HG02610 (cell line): ENCODE measurements around the gene TLK2.

Experiments
- ATAC-seq: cut with Tn5 transposase; IDR thresholded peaks from one replicate; pipeline ENCODE4 v1.9.1; 2021; ENCODE audit warnings: mild to moderate bottlenecking, moderate library complexity; ENCODE audit not compliant: unreplicated experiment

Gene TLK2

DNA sequence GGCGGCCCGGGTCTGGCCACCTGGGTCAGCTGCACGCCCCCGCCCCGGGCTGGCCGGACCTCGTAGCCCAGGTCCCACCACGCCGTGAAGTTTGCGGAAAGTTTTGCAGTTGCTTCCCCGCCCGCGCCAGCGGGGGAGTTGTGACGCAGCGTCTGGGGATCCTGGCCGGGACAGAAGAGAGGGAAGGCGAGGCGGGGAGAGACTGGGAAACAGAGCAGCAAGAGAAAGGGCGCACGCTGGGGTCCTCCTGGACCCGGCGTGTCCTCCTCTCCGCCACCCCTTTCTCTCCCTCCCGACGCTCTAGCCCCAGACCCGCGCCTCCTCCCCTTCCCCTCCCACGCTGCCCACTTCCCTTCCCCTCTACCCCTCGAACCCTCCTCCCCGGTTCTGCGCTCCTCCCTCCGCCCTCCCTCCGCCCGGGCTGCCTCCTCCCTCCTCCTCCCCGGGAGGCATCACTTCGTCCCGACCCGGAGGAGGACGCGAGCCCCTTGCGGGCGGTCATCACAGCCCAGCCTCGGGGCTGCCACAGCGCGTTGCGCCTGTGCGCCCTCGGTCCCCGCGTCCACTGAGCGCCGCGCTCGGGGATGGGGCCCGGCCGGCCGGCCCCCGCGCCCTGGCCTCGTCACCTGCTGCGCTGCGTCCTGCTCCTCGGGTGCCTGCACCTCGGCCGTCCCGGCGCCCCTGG, 148.7 kb downstream of the TLK2 start, which contains the start of gene MRC2:
Gene MRC2, plus strand, starts transcription at position 452 of the 685 bp plus-strand sequence. Its CDS starts 133 bp downstream, at position 585.
- ATAC-seq = no peak

DNA sequence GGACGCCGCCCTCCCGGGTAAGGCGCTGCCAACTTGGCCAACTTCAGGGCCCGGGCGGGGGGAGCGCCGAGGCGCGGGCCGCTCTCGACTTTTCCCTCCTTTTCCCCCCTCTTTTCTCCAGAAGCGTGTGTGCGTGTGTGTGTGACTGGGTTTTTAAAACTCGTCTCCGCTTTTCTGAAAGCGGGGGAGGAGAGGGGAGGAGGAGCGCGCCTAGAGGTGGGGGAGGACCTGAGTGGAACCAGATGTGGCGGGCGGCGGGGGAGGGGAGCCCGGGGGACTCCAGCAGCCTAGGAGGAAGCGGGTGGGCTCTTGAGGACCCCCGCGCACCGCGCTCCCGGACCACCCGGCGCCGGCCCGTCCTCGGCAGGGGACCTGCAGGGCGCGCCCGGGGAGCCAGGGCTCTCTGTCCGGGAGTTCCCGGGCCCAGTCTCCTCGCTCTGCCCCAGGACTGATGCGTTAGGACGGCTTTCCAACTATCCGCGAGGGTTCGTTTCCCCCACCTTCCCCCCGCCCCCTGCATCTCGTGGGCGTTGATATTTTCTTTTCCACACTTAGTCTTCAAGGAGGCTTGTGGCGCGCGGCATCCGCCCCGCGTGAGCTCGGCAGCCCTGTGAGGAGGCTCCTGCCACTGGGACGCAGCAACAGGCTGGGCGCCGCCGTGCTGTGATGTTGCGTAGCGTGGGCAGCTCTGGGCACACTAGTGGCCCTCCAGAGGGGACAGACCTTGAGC, 149.4 kb downstream of the TLK2 start:
- no peak for ATAC-seq

DNA sequence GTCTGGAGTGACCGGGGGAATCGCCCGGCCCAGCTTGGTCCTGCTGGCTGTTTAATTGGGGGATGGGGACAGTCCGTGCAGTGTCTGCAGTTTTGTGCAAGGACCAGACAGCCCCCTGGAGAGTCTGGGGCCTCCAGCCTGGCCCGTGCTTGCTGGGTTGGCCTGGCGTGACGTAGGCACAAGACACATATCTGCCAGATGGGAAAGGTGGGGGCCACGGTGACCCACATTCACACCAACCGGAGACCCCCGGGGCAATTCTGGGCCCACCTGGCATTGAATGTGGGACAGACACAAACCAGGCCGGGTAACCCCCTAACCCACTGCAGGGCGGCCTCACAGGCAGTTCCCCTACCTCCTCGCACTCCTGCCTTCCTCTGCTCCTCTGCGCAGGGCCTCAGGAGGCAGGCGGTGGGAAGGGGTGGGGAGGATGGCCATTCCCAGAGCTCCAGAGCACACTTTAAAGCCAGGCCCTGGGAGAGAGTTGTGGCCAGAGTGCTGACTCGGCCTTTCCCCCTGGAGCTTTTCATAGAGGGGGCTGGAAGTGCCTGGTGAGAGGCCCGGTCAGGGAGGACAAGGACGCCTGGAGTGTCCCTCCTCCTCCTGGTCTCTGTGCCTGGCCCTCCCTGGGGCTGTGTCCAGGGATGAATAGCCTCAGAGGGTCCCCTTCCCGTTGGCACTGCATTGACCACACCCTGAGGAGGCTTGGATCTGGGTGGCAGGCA, 150.4 kb downstream of the TLK2 start:
- no peak for ATAC-seq

DNA sequence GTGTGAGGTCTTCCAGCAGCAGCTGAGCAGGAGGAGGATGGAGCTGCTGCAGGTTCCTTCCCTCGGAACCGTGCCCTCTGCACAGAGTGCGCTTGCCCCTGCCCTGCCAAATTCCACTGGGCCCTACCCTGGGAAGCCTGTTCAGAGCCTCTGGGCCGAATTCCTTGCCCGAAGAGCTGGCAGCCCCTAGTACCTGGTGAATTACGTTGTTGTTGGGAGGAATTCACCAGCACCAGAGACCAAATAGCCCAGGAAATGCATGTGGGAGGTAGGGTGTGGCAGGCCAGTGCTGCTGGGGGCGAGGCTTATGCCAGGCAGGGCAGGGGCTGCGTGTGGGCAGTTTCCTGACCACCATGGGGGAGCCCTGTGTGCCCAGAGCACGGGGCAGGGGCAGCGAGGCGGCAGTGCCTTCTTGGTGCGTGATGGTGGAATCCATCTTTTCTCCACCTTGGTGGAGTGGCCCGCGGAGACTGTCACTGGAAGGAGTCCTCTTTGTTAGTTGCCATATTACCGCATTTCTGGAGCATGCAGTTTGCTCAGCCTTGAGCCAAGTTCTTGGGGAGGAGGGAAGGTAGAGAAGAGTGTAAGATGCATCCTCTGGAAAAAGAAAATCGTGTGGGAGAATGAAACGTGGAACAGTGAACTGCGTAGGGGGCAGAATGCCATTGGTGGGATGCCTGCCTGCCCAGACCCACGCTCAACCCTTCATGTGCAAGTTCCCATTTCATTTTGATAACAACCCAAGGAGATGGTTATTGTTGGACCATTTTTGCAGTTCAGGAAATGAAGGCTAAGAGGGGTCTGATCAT, 151.1 kb downstream of the TLK2 start:
- no peak for ATAC-seq

DNA sequence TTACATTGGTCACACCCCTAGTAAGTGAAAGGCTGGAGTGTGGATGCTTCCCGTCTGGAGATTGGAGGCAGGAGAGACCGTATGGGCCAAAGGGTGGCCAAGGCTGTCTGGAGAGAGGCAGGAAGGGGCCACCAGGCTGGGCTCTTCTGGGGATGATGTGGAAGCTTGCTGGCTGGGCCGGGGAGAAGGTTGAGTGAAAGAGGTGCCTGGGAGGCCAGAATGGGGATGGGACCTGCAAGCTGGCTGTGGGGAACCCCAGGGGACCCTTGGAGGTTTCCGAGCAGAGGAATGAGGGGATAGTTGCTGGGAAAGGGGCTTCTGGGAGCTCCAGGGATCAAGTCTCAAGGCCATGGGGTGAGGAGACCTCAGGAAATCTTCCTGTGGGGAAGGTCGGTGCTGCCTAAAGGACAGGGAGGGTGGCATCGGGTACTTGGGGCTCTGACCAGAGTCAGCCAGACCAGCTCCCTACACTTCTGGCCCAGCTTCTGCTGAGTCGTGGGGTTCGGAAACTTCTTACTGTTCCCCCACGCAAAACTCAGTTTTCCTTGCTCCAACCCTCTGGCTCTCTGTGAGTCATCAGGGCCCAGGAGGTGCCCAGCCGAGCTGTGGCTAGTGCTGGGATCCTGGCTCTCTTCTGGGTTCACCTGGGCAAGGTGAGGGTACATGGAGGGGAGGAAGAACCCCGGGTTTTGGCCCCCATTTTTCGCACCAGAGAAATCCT, 151.9 kb downstream of the TLK2 start:
- ATAC-seq = no peak

DNA sequence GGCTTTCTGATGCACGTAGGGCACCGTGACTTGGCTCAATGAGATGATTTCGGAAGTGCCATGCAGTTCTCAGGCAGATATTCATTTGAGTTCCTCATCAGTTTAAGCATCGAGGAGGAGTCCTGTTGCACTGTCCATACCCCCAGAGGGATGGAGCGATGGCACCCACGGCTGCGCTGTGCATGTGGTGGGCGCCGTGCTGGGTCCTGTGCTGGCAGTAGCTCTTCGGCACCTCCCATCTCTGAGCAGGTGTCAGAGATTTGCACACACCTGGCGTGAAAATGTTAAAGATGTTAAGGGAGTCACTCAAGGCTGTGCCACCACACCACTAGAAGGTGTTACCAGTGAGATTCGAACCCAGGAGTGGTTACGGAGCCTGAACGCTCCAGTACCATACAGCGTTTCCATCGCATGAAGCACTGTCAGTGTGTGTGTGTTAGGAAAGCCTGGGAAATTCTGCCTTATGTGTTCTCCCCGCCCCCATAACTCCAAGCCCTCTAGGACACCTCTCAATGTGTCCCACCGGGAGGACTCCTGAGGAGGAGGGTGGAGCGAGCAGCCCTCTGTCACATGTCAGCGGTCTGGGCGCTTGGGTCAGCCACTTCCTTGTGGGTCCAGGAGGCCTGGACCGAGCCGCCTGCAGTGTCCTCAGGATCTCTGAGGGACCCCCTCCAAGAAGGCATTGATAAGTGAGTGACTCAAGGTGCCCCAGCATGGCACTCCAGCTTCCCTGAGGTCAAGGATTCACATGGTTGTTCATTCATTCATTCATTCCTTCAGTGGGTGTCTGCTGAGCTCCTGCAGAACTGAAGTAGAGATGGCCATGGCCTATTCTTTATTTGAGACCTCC, 152.7 kb downstream of the TLK2 start:
- no peak for ATAC-seq

DNA sequence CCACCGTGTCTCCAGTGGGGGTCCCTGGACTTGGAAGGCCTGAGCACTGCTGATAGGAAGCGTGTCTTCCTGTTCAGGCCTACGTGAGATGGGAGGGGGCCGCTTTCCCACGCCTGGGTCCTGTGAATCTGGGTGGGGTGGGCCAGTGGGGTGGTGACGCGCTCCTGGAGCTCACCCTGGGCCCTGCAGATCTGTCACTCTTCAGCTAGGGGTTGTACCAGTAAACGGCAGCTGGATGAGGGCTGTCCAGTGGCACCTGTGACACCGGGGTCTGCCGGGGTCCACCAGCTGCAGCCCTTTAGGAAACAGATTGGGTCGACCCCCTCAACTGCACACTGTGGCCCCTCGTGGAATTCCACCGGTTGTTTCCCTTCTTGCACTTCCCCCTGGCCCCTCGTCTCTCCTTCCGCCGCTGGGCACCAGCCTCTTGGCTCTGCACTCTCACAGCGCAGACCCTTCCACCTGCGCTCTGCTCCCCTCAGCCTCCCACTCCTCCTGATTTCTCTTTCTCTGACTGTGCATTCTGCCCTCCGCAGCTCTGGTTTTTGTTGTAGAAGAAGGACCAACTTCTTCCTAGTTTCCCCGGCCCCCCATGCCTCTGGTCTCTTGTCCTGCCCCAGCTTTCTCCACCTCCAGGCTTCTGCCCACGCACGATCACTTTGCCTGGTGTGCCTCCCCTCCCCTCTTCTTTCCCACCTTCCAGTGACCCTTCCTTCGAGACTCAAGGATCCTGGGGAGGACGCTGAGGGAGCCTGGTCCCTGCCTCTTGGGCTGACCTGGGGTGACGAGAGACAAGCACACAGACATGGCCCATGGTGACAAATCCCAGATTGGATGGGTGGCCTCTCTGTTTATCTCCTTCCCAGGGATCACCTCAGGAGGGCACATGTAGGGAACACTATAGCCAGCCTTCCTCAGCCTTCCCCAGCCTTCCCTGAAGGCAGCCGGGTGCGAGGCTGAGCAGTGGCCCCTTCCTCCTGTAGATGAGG, 153.6 kb downstream of the TLK2 start:
- ATAC-seq = no peak

DNA sequence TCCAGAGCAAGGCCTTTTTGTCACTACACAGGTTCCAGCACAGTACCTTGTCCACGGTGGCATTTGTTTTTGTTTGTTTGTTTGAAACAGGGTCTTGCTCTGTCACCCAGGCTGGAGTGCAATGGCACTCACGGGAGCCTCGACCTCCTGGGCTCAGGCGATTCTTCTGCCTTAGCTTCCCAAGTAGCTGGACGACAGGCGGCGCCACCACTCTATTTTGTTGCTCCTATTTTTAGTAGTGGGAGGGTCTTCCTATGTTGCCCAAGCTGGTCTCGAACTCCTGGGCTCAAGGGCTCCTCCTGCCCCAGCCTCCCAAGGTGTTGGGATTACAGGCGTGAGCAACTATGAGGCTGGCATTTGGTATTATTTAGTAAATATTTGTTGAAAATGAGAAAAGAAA, 159.2 kb downstream of the TLK2 start:
- ATAC-seq = no peak

DNA sequence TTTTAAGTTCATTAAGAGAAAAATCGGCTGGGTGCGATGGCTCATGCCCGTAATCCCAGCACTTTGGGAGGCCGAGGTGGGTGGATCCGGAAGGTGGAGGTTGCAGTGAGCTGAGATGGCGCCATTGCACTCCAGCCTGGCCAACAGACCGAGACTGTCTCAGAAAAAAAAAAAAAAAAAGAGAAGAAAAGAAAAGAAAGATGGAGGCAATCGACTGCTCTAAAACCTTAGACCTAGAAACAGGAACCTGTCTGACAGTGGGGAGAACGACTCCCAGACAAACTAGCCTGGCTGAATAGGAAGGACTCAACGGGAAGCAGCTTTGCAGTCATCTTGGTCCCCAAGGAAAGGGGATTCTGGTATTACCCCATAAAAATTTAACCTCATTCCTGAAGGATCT, 162.5 kb downstream of the TLK2 start:
- no peak for ATAC-seq

DNA sequence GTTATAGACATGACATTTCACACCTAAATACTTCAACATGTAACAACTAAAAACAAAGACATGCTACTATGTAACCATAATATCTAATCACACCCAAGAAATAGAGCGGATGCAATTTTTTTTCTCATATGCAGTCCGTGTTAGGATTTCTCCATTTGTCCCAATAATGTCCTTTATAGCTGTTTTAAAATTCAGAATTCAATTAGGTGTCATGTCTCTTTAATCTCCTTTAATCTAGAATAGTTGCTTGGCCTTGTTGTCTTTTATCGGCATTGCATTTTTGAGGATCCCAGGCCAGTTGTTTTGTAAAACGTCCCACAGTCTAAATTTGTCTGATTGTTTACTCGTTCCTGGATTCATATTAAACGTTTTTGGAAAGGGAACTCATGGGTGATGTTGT, 163.3 kb downstream of the TLK2 start:
- ATAC-seq = no peak

DNA sequence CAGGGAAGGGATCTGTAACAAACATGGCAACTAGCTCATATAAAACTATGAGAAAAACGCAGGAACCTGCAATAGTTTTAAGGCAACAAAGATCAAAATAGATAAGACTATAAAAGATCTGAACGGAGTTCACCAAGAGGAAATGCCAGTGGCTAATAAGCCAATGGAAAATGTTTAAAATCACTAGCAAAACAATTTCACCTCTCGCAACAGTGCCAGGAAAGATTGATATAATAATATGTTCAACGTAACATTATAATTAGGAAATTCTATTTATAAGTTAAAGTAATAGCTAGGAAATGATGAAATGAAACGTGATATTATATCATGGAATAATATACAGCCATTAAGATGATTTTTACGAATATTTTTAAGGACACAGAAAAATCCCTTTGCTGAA, 164.9 kb downstream of the TLK2 start:
- no peak for ATAC-seq

DNA sequence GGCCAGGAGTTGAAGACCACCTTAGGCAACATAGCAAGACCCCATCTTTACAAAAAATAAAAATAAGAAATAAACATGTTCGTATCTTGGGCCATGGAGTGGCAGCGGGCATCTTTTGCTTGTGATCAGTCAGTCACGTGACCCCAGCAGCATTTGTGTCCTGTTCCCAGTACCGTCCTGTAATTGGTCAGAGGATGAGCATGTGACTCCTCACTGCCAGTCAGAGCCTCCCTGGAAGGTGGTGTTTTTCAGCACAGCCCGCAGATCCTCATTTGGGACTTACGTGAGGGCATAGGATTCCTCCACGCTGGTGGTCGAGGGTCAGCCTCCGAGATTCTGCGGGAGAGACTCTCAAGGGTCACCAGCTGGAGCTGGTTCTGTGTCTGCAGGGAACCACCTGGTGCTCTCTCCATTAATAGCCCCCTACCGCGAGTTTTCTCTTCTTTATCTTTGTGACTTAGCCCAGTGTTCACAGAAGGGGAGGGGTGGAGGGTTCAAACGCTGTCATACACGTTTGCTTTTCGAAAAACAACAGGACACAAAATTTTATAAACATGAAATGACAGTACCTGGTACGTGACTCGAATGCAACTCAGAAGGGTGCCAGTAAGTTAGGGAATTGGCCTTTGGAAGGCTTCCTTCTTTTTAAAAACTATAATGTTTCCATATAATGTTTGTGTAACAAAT, 166.0 kb downstream of the TLK2 start:
- ATAC-seq = no peak

DNA sequence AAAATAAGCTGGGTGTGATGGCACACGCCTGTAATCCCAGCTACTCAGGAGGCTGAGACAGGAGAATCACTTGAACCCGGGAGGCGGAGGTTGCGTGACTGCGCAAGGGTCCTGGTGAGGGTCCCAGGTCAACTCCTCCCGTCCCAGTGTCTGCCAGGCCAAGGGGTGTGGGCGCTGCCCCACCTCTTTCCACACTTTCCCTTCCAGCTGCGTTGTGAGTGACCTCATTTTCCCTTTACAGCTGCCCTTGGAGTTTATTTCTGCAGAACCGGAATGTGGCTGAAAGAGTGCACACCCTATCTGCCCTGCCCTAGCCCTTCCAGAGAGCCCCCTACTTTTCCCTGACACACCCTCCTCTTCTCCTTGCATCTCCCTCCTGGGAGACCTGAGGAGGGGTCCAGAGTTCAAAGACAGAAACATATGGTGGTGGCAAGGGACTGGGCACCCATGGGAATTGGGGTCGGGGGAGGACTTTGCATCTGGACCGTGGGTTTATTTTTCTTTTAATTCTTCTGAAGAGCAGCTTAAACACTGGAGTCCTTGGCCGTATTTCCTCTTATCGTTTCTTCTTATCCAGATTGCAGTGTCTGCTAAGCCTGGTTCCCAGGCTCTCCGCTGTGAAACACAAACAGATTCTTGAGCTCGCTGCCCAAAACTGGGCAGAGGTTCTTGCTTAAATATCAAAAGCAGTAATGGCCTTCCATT, 169.8 kb downstream of the TLK2 start:
- ATAC-seq = no peak

DNA sequence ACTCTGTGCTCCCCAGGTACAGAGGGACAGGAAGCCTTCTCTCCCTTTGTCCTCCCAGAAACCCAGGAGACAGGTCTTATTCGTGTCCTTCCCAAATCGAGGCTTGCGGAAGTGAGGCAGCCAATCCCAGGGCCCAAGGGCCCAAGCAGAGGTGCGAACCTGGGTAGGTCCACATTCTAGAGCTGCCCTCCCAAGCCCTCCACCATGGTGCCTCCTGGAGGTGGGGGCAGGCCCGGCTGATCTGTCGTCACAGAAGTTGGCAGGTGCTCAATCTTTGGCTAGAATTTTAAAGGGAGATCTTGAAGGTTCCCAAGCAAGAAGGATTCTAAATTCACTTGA, 170.3 kb downstream of the TLK2 start:
- no peak for ATAC-seq

DNA sequence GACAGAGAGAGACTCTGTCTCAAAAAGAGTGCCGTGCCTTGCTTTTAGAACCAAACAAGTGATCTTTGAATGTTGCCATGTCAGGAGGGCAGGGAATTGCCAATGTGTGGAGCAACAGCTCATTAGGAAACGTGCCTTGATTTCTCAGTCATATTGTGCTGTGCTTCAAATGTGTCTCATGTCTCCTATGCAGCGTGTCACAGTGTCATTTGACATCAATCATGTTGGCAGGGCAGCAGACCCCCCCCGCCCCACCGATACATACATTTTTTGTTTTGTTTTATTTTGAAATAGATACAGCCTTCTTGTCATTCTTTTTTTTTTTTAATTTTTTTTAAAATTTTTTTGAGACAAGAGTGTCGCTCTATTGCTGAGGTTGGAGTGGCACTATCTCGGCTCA, 170.9 kb downstream of the TLK2 start:
- ATAC-seq = no peak

DNA sequence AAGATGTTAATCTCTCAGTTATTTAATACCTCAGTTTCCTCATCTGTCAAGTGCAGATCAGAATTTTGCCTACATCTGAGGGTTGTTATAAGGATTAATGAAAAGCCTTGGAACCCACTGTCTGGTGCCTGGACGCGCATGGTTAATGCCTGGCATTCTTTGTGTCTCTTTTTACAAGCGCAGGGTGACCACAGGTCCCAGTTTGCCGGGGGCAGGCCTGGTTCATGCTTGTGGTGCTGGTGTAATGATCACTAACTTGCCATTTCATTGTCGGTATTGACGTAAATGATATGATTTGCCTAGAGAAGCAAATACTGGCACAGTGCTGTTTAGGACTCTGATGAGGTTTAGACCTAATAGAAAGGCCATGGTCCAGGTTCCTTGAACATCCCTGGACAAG, 172.0 kb downstream of the TLK2 start:
- ATAC-seq = no peak

DNA sequence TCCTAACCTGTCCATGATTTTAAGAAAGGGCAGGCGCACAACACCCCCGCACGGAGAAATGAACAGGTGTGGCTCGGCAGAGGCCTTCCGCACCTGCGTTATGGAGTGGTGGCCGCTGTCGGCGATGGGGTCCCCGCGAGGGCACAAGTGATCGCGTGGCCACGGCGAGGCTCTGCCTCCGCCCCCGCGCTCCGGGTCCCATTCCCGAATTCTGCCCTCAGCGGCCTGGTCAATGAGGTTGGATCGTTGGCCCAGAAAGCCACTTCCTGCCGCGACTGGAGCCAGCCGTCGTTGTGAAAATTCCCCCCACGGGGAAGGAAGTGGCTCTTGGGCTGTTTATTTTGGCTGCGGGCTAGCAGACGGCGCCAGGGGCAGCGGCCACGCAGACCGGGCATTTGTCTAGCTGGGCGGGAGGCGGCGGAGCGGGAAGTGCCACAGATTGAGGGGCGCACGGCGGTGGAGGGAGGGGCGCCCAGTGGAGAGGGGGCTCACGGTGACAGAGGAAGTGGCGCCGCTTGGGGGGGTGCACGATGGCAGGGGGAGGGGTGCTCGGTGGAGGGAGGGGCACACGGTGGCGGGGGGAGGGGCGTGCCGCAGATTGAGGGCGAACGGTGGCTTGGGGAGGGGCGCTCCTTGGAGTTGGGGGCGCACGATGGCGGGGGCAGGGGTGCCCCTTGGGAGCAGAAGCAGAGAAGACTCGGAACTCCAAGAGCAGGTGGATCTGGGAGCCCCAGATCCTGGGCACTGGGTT, 173.8 kb downstream of the TLK2 start:
- ATAC-seq = no peak
